Psoas muscle (tissue), 8 donors: ENCODE measurements around the gene MXRA7. TPM values are rescaled to one million over a fixed set of nuclear protein-coding genes. Genes with fewer than 3 reads are reported as not detected.

Source experiments
- ATAC-seq, 4 donors: fragments of 200-7000 bp; cut with Tn5 transposase; one replicate each; pipeline ENCODE4 v1.9.1; 2020; ENCODE audit warnings: moderate library complexity in 3 of 4, mild to moderate bottlenecking in 2 of 4
- DNase-seq, 2 donors: peaks; one replicate each; pipeline ENCODE4 v3.0.0-alpha.2; 2020
- H3K27ac ChIP-seq: fragments of 200-600 bp; one replicate; pipeline ENCODE4 v1.8.0; 2022
- H3K27me3 ChIP-seq, 3 donors: fragments of 200-600 bp in 1 of 3; one replicate each; pipeline versions ENCODE4 v1.6.1 to v1.8.0; 2013 to 2022; ENCODE audit warnings: low read length in 2 of 3, mild to moderate bottlenecking in 2 of 3, moderate library complexity in 1 of 3; ENCODE audit not compliant: insufficient read depth in 3 of 3
- H3K36me3 ChIP-seq, 2 donors: fragments of 200-600 bp in 1 of 2; one replicate each; pipeline versions ENCODE4 v1.6.1 to v1.8.0; 2013 to 2022; ENCODE audit warnings: low read depth in 1 of 2, mild to moderate bottlenecking in 1 of 2, moderate library complexity in 1 of 2; ENCODE audit not compliant: insufficient read depth in 1 of 2
- H3K4me1 ChIP-seq: fragments of 200-600 bp; one replicate; pipeline ENCODE4 v1.8.0; 2022
- H3K4me3 ChIP-seq: fragments of 200-600 bp; one replicate; pipeline ENCODE4 v1.8.0; 2022; ENCODE audit warnings: mild to moderate bottlenecking
- H3K9me3 ChIP-seq: fragments of 200-600 bp; one replicate; pipeline ENCODE4 v1.8.0; 2022
- WGBS, 3 donors: extraction: QIAGEN DNeasy Blood & Tissue Kit; methylation state at CpG; one replicate each; pipeline versions ENCODE4 v1.1.6 to v1.1.7; 2013; 5-methylcytosine and 5-hydroxymethylcytosine counted together
- intact Hi-C, 2 donors: fragments of 100-400 bp; cut with DNase I; formaldehyde crosslinking; loops; one replicate each; pipeline versions ENCODE4 v1.11.0 to v1.14.2; 2022
- polyA plus RNA-seq, 3 donors: library from polyadenylated mRNA; stranded (reverse); fragments of 200-250 nt; gene quantifications; one replicate each; pipeline ENCODE4 v1.2.3, GENCODE V29; 2013
- total RNA-seq, 4 donors: library from RNA; stranded (reverse); fragmentation: NEBNext Ultra II Directional in 2 of 4; extraction: Animal tissue kit (Norgen Biotek cat#: 25700) in 2 of 4; gene quantifications; one replicate each; pipeline versions ENCODE4 v1.2.1 to v1.2.4, GENCODE V29; 2021 to 2023
- TF ChIP-seq, protein P1 (sequence below): fragments of 200-600 bp; IDR thresholded peaks from one replicate; pipeline ENCODE4 v1.8.0; 2022; ENCODE audit warnings: antibody characterized with exemption
- donor health status: healthy with polysubstance abuse.
- donor health status: DM: no; HTN: no; CAD: no; lungs with moderate emphysema.
- donor health status: Bipolar disorder and iron deficiency.
- donor health status: healthy.
- donor health status: DM: yes; HTN: yes; CAD: no.
- donor health status: DM: no; HTN: no; CAD: no.
- donor health status: DM: no; HTN: no; CAD: no.
- donor health status: DM: yes; HTN: yes; CAD: no.

The MXRA7 gene
- total and polyA plus RNA-seq, 7 donors: 34.6 to 75.1 (median 43.2) TPM

DNA sequence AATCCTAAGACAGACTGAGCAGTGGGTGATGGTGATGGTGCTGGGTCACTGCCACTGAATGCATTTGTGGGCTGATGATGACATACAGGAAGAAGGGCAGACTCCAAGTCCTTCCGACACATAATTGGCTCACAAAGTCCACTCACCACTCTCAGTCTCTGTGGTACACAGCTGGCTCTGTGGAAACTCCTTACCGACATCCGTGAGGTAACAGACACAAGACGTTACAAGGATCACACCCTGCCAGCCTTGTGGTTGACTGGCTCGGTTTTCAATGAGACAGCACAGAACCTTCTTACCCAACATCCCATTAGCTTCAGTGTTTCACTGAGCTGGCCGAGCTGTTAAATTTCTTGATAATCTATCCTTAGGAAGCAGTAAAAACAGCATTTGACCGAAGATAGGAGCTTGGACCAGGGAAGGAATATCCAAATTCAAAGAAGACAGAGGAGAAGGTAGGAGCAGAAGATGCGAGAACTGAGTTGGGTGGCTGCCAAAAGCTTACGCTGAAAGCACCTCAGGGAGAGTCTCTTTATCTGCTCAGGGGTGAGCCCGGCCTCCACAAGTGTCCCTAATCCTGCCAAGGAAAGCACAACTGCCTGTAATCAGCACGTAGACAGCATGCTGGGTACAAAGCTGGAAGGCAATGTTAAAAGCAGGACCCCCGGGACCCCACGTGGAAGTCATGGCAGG lies 5.5 kb upstream of the MXRA7 start:
- DNase-seq: peak; percentile 72 to 76
- peaks cover 8 to 86% of the 10 kb centered on the region in 2 donors for H3K36me3 ChIP-seq
- WGBS, 3 donors: 55 to 69% (median 66%) methylated on average over 13 of the region's 13 CpGs
- intact Hi-C loops: no loop called here
- TF ChIP-seq, protein P1, sequence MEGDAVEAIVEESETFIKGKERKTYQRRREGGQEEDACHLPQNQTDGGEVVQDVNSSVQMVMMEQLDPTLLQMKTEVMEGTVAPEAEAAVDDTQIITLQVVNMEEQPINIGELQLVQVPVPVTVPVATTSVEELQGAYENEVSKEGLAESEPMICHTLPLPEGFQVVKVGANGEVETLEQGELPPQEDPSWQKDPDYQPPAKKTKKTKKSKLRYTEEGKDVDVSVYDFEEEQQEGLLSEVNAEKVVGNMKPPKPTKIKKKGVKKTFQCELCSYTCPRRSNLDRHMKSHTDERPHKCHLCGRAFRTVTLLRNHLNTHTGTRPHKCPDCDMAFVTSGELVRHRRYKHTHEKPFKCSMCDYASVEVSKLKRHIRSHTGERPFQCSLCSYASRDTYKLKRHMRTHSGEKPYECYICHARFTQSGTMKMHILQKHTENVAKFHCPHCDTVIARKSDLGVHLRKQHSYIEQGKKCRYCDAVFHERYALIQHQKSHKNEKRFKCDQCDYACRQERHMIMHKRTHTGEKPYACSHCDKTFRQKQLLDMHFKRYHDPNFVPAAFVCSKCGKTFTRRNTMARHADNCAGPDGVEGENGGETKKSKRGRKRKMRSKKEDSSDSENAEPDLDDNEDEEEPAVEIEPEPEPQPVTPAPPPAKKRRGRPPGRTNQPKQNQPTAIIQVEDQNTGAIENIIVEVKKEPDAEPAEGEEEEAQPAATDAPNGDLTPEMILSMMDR: no peak
- H3K27me3 ChIP-seq: no peaks in the 10 kb centered on the region
- H3K4me1 ChIP-seq: peaks cover 47% of the 10 kb centered on the region
- peak overlapping the region; percentile 89 for H3K27ac ChIP-seq
- peak overlapping the region; percentile 13 for H3K4me3 ChIP-seq
- no peaks in the 10 kb centered on the region for H3K9me3 ChIP-seq
- ATAC-seq: peak; percentile 87 to 94 (median 92)

- peak in 1 of 2 donors; percentile 48 for DNase-seq
- peak overlapping the region; percentile 10 for H3K4me3 ChIP-seq
- no peaks in the 10 kb centered on the region for H3K27me3 ChIP-seq
- WGBS, 3 donors: 89 to 98% (median 93%) methylated on average over 2 of the region's 2 CpGs
- peaks cover 8 to 77% of the 10 kb centered on the region in 2 donors for H3K36me3 ChIP-seq
- peak overlapping the region; percentile 89 for H3K27ac ChIP-seq
- intact Hi-C loops: no loop called here
- ATAC-seq: no peak
- peaks cover 42% of the 10 kb centered on the region for H3K4me1 ChIP-seq
- no peaks in the 10 kb centered on the region for H3K9me3 ChIP-seq
- TF ChIP-seq, protein P1: no peak
These were observed 4.7 kb upstream of the MXRA7 start for GRCh38 chr17:76715496-76715830.

GRCh38 chr17:76714822-76715495 lies 4.2 kb upstream of the MXRA7 start:
- intact Hi-C loops: loop anchor here in 1 of 2 donors (5.0 kb wide), 1 partner anchor 158 kb away; no protein-coding TSS in a partner anchor
- Histone ChIP-seq H3K36me3 (peaks cover 6 to 72% of the 10 kb centered on the region in 2 donors), H3K9me3 (no peaks in the 10 kb centered on the region), H3K4me1 (peaks cover 42% of the 10 kb centered on the region), H3K27me3 (no peaks in the 10 kb centered on the region), H3K4me3 (no peak overlapping the region), H3K27ac (peak overlapping the region; percentile 89)
- DNase-seq (peak; percentile 70 to 78), ATAC-seq (no peak)
- TF ChIP-seq, protein P1: peak; percentile 81
- 28 to 52% (median 37%) methylated on average over 4 of the region's 4 CpGs for WGBS, 3 donors

GRCh38 chr17:76714336-76714735 lies 3.6 kb upstream of the MXRA7 start:
- 68 to 85% (median 78%) methylated on average over 5 of the region's 5 CpGs for WGBS, 3 donors
- H3K4me3 ChIP-seq: no peak overlapping the region
- DNase-seq (peak in 1 of 2 donors; percentile 19), ATAC-seq (no peak)
- no peaks in the 10 kb centered on the region for H3K27me3 ChIP-seq
- H3K27ac ChIP-seq: peak overlapping the region; percentile 89
- H3K4me1 ChIP-seq: peaks cover 47% of the 10 kb centered on the region
- TF ChIP-seq, protein P1: no peak
- peaks cover 2 to 66% of the 10 kb centered on the region in 2 donors for H3K36me3 ChIP-seq
- intact Hi-C loops: loop anchor here in 1 of 2 donors (5.0 kb wide), 1 partner anchor 157 kb away; no protein-coding TSS in a partner anchor
- no peaks in the 10 kb centered on the region for H3K9me3 ChIP-seq
